ENCODE data around the gene TBPL1. TPM values are rescaled to one million over a fixed set of nuclear protein-coding genes. Genes with fewer than 3 reads are reported as not detected.

The TBPL1 gene
- polyA plus RNA-seq, 2 of the 4 experiments (the other 2 are of a cell fraction), result 22.4 to 41.1 TPM

- no peak overlapping the region for H3K4me3 ChIP-seq
- peaks cover 31% of the 10 kb centered on the region for H3K4me1 ChIP-seq
- POLR2A ChIA-PET, result no interaction called here
- 90% methylated on average over 1 of the region's 1 CpG for WGBS (ENCODE audit: missing lambda C conversion rate)
- no peak overlapping the region for H3K27ac ChIP-seq
- ATAC-seq (no peak), DNase-seq (ENCODE audit: low read depth in 1 of 2, low spot score in 1 of 2) (no peak), FAIRE-seq (no peak)
- H3K4me2 ChIP-seq, result no peak overlapping the region
- TF ChIP-seq FOSL2 (IDR thresholded peaks at IDR 0.05) (no peak), FOSL2 (CRISPR knock-in tag; IDR thresholded peaks at IDR 0.05) (no peak), HOXA7 (CRISPR knock-in tag; IDR thresholded peaks at IDR 0.05) (no peak), ELK1 (IDR thresholded peaks at IDR 0.05; ENCODE audit: low read depth, low read length) (no peak), MAZ (IDR thresholded peaks at IDR 0.05; ENCODE audit: borderline replicate concordance, low read depth, low read length) (no peak), JUN (IDR thresholded peaks at IDR 0.05) (no peak), RCOR1 (IDR thresholded peaks at IDR 0.05; ENCODE audit: low read depth, low read length) (no peak), HOXB13 (CRISPR knock-in tag; IDR thresholded peaks at IDR 0.05; ENCODE audit: low read depth) (no peak), POLR2AphosphoS2 (conservative IDR thresholded peaks at IDR 0.05; ENCODE audit: low read length) (no peak), ATOH8 (CRISPR knock-in tag; IDR thresholded peaks at IDR 0.05; ENCODE audit: low read depth) (no peak), BCL3 (IDR thresholded peaks at IDR 0.05) (no peak), MAX (IDR thresholded peaks at IDR 0.05) (no peak), ESRRA (IDR thresholded peaks at IDR 0.05; ENCODE audit: borderline replicate concordance, low read length) (no peak), ZFP36 (IDR thresholded peaks at IDR 0.05; ENCODE audit: borderline replicate concordance, partially characterized antibody) (no peak), SMC3 (IDR thresholded peaks at IDR 0.05) (no peak), NPAS2 (CRISPR knock-in tag; IDR thresholded peaks at IDR 0.05; ENCODE audit: borderline replicate concordance) (no peak), POLR2A (IDR thresholded peaks at IDR 0.05; ENCODE audit: low read length) (no peak), ZSCAN20 (CRISPR knock-in tag; IDR thresholded peaks at IDR 0.05) (no peak), CBX8 (IDR thresholded peaks at IDR 0.05) (no peak), RAD21 (conservative IDR thresholded peaks at IDR 0.05 in 1 of 2, IDR thresholded peaks at IDR 0.05 in 1 of 2) (no peak), JUNB (IDR thresholded peaks at IDR 0.05) (no peak)
- no peaks in the 10 kb centered on the region for H3K9me3 ChIP-seq
- CTCF ChIA-PET, result interaction anchor here (1.6 to 2.8 kb wide), 2 partner anchors 95 to 127 kb away, joined by 7 to 18 read pairs; no protein-coding TSS in a partner anchor
Measured at GRCh38 chr6:133969285-133969920, 16.4 kb downstream of the TBPL1 start.

GRCh38 chr6:133969921-133970295 is 16.9 kb downstream of the TBPL1 start:
- DNase-seq (ENCODE audit: low read depth in 1 of 2, low spot score in 1 of 2) (no peak), ATAC-seq (no peak), FAIRE-seq (no peak)
- WGBS (ENCODE audit: missing lambda C conversion rate), result 64% methylated on average over 2 of the region's 2 CpGs
- Histone ChIP-seq H3K4me3 (no peak overlapping the region), H3K9me3 (no peaks in the 10 kb centered on the region), H3K4me1 (peaks cover 31% of the 10 kb centered on the region), H3K27ac (no peak overlapping the region), H3K4me2 (no peak overlapping the region)
- no peak for TF ChIP-seq PHF8 (IDR thresholded peaks at IDR 0.05; ENCODE audit: borderline replicate concordance, low read depth)
- ChIA-PET CTCF (interaction anchor here (1.0 to 2.8 kb wide), 3 partner anchors 81 to 127 kb away, joined by 3 to 18 read pairs (median 7); no protein-coding TSS in a partner anchor), POLR2A (no interaction called here)
